Esophagus muscularis mucosa (tissue), 3 donors: ENCODE measurements around the gene KCNQ5.

ENCODE experiments used
- POLR2AphosphoS5 ChIP-seq, 2 donors: sonication (generic); formaldehyde crosslinking; IDR thresholded peaks; one replicate each; pipeline ENCODE4 v1.6.1; 2017; ENCODE audit warnings: antibody characterized with exemption in 2 of 2
- TF ChIP-seq, protein P1 (sequence below), 3 experiments: fragments of 200-600 bp in 2 of 3; fragments of 450-650 bp in 1 of 3; sonication (generic) in 2 of 3; IDR thresholded peaks; one replicate each; pipeline ENCODE4 v1.5.1; 2017 to 2019; ENCODE audit warnings: antibody characterized with exemption in 3 of 3, mild to moderate bottlenecking in 2 of 3, moderate library complexity in 1 of 3

GRCh38 chr6:72704979-72705378 lies 83.1 kb downstream of the KCNQ5 start:
- TF ChIP-seq POLR2AphosphoS5 (IDR thresholded peaks at IDR 0.05): no peak
- TF ChIP-seq, protein P1, sequence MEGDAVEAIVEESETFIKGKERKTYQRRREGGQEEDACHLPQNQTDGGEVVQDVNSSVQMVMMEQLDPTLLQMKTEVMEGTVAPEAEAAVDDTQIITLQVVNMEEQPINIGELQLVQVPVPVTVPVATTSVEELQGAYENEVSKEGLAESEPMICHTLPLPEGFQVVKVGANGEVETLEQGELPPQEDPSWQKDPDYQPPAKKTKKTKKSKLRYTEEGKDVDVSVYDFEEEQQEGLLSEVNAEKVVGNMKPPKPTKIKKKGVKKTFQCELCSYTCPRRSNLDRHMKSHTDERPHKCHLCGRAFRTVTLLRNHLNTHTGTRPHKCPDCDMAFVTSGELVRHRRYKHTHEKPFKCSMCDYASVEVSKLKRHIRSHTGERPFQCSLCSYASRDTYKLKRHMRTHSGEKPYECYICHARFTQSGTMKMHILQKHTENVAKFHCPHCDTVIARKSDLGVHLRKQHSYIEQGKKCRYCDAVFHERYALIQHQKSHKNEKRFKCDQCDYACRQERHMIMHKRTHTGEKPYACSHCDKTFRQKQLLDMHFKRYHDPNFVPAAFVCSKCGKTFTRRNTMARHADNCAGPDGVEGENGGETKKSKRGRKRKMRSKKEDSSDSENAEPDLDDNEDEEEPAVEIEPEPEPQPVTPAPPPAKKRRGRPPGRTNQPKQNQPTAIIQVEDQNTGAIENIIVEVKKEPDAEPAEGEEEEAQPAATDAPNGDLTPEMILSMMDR (IDR thresholded peaks at IDR 0.05): no peak
